Stimulated activated CD4-positive, alpha-beta T cell treated with anti-CD3 and anti-CD28 coated beads, Interleukin-15, amount 100 ng/mL, for 48 hours (primary cell): Measurements from ENCODE around the gene CXCR6.

Source experiments
- DNase-seq, 2 donors: peaks; one replicate each; pipeline ENCODE4 v3.0.0-alpha.2; 2020; ENCODE audit warnings: low read depth in 2 of 2

The CXCR6 gene

DNA sequence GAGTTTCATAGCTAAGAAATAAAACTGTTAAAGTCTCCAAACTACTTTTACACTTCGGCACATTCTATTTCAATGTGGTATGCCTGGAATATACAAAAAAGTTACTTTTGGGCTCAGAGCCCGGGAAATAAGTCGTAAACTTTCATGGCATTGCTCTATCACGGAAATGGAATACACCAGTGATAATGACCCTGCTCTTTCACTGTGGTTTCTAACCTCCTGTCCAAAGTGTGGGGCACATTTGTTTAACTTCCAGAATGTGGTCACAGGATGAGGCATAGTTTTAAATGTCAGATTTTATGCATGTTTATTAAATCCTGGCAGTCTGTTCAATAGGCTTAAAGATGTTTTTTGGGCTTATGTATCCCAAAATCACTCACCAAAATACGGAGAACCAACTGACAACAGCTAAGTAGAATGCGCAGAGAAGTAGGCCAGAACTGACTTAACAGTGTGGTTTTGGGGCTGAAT is 5.1 kb downstream of the CXCR6 start:
- no peak for DNase-seq

DNA sequence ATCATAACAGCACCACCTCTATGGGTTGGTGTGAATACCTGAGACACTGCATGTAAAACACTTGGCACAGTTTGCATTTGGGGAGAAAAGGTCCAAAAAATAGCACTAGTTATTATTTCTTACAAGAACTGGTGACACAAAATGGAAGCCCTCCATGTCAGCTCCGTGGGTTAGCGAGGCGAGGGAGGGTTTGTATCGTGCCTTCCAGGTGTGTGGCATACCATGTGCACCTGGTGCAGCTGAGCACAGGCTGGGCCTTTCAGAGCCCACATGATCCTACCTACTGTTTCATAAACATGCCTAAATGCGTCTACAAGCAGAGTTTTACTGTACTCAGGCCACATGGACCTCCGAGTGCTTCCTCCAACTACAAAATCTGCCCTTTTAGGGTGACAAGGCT is 5.6 kb downstream of the CXCR6 start:
- DNase-seq = no peak

DNA sequence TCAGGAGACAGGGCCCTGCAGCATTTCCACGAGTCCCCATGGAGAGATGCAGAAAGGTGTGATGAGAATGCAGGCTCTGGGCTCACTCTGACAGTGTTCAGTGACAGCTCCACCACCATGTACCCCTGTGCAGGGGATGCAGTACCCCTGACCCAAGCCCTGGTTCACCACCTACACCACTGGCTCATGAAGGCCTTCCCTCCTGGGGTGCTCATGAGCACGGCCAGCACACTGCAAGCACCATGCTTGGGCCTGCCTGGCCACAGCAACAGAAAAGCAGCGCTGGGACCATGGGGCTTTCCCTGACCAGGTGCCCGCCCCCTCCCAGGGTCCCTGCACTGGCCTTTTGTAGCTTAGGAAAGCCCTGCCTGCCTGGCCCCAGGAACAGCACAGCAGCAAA is 6.2 kb downstream of the CXCR6 start:
- no peak for DNase-seq

DNA sequence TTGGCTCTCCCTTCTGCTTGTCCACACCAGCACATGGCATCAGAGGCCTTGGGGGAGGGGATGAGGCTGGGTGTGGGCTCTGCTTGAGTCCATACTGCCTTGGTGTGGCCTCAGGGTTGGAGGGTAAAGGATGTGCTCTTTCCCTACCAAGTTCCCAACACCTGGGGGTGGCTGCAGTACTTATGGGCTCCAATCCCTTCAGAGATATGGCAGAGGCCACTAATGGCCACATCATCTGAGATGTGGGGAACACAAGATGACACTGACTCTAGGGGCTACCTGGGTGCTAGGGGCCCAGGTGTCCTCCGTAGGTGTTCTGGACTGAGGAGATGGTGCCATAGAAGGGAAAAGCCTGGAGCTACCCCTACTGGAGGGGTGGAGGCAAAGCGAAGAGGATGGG is 6.9 kb downstream of the CXCR6 start:
- DNase-seq = no peak

DNA sequence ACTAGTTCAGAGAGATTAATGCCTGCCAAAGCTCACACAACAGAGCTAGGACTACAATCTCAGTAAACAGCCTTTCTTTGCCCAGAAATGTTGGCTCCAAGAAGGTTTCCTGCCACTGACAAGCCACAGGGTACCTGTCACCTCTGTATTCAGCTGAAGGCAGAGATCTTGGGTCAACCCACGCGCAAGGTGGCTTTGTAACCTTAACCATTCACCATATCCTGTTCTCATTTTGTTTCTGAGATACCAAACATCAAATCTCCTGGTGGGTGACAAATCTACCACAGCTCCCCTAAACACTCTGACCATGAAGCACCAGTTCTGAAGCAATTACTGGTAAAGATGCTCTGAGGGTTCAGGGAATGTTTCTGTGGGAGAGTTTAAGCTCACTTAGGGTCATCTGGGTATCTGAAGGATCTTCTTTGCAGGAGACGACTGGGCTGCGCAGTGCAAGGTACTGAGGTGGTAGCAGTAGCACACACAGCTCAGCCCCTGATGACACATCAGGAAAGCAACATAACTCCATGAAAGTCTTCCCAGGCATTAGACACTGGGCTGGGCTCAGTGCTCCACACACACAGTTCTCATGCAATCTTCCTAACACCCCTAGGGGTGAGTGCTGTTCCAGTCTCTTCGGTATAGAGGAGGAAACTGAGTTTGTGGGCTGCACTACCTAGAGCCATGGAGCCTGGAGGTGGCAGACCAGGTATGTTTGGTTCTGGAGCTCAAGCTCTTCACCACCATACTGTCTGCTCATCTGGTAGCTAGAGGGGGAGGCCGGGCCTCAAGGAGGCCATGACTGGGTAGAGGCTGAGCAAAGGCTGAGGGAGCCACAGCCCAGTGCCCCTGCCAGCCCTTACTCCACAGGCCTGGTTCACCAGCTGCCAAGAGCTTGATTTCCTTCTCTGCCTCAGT is 7.7 kb downstream of the CXCR6 start:
- DNase-seq = peak; percentile 42 to 48

DNA sequence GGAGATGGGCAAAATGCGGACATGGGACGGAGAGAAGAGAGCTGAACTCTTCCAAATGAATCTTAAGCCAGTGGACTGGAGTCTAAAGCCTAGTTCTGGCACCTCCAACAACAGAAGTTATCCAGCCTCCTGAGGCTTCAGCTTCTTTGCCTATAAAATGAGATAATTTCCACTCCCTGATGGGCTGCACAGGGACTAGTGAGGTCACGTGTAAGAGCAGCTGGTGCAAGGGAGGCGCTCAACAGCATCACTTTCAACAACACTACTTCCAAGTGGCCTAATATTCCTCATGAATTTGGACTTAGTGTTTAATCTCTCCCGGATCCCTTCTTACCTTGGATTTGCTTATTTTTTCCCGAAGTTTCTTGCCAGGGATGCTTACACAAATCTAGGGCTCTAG is 8.7 kb downstream of the CXCR6 start:
- DNase-seq = no peak

DNA sequence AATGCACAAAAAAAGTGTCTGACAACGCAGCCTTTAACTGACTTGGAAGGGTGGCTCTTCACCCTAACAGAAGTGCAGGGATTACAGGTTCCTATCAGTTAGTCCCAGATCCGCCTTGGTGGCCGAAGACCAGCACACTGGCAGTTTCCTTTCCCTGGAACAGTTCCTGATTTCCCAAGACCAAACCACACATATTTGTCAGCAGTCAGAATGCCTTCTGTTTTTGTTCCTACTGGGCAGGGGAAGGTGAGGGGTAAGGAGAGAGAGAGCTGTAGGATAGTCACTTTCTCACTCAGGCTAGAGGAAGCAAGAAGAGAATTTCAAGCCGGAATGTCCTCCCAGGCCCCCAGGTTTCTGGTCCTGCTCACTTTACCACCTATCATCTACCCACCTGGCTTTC is 9.2 kb downstream of the CXCR6 start:
- no peak for DNase-seq

DNA sequence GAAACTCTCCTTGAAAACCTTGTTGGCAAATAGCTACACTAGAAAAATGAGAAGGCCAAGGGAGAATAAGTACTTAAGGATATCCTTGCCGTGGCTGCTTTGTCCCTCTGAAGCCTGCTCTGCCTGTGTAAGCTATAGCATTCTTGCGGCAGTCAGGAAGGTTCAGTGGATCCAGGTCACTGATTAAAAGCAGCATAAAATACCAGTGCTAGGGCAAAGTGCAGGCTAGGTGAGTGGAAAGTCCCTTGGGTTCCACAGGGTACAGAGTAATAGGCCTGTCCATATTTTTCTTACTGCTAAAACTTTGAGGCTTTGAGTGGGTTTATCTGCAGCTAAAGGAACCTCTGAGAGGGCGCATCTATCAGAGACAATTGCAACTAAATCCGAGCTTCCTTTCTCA is 10.3 kb downstream of the CXCR6 start:
- no peak for DNase-seq

DNA sequence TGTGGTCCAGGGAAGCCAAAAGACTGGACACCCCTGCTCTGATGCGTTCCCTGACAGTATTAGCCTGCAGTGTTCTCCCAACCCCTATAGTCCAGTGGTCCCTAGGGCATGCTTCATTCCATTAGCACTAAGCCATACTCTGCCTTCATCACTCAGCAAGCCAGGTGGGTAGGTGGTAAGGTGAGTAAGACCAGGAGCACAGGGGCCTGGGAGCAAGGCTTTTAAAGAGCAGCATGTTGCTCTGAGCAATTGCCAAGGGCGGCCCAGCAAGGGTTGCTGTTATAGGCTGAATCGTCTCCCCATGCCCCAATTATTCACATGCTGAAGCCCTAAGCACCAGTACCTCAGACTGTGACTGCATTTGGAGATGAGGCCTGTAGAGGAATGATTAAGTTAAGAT is 11.0 kb downstream of the CXCR6 start:
- no peak for DNase-seq

DNA sequence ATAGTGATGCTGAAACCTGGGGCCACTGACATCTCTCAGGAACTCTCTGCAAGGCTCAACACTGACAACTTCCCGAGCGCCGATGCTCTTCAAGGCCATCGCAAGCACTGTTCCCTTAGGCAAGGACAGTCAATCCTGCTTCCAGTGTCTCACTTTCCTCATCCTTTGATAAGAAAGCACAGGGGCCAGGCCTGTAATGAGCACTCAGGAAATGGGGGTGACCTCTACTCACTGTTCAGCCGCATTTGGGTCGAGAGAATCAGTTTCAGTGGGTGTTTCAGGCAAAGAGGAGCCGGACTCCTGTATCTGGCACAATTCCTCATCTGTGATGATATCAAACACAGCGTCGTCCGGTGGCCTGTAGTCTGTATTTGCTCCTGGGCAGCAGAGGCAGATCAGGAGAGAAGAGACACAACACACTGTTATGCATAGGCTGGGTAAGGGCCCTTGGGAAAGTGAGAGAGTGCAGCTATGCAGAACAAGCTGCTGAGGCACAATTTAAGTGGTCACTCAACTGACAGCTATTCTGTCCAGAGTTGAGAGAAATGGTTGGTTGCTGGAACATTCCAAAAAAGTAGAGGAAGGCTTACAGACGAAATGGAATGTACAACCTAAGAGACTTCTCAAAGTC is 11.9 kb downstream of the CXCR6 start:
- DNase-seq = no peak

DNA sequence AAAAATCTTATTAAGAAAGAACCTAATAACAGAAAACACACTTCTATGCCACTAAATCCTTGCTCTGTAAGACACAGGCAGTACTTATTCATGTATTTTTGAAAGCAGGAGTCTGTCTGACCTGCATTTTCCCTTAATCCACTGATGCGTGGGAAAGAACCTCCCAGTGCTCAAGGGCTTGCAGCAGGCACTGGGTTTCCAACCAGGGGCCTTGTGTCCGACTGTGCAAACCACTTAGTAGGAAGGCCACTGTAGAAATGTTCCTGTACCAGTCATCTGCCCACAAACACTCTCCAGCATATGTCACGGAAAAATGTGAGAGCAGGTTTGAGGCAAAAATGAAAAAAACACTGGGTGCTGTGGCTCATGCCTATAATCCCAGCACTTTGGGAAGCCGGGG is 12.4 kb downstream of the CXCR6 start:
- DNase-seq = no peak

DNA sequence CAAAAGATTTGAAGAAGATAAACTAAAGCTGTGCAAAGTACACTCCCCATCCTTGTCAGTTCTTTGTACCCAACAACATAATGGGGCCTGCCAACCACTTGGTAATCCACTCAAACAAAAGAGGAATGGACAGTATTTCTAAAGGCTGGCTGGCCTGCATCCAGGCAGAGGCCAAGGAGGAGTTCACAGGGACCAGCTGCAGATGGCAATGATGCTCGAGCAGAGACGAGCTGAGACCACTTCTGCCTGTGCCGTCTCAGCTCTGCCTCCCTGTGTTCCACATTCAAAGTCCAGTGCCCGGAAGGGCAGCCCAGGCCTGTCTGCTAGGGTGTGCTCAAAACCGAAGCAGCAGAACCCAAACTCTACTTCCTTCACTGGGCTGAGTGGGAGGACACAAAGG is 14.3 kb downstream of the CXCR6 start:
- DNase-seq = no peak

DNA sequence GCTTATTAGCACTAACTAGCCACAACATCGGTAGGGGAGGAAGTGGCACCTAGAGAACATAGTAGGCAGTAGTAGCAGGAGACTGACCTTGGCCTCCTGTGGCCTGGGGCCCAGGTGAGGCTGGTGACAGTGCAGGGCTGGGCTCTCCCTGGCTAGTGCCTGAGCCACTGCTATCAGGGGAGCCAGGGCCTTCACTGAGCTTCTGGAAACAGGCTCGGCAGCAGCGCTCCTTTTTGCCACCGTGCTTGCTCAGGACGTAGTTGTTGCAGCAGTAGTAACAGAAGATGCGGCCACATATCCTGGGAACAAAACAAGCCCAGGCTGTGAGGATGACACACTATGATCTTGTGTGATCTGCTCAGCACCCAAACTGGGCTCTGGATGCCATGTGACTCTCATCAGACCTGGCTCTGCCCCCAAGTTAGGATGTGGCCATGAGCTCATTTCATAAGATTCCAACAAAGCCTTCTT is 15.1 kb downstream of the CXCR6 start:
- DNase-seq = no peak

DNA sequence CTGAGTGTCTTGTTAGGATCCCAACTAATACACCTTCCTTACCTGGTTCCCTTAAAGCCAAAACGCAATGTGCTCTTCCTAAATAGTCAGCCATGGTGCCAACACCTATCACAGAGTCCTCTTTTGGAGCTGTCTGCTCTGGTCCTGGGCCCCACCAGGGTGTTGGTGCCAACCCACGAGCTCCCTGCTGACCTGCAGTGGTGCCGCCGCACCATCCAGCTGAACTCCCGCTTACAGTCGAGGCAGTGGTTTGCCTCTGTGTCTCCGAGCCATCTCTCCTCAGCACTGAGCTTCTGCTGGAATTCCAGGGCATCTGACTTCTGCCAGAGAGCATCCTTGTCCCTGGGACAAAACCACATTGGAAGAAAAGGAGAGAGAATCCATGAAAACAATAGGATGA is 15.9 kb downstream of the CXCR6 start:
- DNase-seq = no peak

DNA sequence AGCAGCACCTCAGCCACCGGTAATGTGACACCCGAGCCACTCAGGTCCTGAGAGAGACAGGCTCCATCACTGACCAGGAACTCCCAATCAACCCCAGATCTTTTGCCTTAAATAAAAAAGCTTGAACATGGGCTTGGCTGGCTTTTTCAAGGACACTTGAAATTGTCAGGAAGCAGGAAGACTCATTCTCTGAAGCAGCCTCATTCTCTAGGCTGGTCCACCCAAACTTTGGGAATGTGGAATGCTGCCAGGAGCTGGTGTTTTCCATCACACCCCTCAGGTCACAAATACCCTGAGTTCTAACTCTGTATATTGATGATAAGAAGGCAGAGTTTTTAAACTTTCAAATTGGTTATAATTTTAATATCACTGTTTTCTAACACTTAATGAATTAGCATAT is 17.0 kb downstream of the CXCR6 start:
- DNase-seq = no peak

DNA sequence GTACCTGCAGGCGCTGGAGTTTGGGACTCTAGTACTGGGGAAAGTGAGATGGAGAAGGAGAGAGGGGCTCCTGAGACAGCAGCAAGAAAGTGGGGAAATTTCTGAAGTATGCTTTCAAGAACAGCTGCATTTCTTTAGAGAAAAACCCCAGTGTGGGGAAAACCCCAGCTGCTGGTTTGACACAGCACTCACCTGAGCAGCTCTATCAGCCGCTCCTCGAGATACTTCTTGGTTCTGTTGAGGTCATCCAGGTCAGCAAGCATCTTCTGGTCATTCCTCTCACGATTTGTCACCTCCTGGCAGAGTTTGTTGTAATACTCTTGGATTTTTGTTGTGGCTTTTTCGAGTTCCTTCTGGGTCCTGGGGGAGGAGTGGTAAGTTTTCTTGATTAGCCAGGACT is 18.8 kb downstream of the CXCR6 start:
- no peak for DNase-seq

DNA sequence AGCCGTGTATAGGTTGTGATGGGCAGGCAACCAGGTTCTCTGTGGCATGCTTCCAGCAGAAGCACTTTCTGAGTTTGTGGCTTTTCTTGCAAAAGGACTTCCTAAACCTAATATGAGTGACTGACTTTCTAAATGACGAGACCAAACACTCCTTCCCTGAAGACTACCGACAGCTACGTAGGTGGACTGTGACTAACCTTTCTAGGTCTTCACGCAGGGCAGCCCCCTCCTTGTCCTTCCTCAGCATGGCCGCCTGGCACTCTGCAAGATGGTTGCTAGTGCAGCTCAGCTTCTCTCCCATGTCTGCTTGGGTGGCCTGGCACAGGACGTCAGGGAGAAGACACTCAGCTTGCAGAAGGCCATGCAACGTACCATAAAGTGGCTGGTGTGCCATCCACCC is 20.9 kb downstream of the CXCR6 start:
- DNase-seq = peak; percentile 30 to 50

DNA sequence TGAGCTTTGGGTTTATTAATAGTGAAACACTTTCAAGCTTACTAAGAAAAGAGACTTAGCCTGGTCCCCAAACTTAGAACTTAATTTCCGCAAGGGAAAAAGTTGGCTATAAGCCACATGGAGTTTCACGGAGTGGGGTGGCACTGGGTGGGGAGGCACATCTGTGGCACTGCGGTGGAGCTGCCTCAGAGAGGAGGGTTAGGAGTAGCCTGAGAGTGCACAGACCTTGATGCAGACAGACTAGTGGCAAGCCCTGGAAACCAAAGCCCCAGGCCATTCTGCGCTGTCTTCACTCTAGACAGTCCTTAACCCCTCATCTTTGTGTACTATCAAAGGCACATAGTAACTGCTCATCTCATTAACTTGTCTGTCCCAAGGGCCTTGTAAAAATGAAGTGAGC is 22.0 kb downstream of the CXCR6 start:
- no peak for DNase-seq

DNA sequence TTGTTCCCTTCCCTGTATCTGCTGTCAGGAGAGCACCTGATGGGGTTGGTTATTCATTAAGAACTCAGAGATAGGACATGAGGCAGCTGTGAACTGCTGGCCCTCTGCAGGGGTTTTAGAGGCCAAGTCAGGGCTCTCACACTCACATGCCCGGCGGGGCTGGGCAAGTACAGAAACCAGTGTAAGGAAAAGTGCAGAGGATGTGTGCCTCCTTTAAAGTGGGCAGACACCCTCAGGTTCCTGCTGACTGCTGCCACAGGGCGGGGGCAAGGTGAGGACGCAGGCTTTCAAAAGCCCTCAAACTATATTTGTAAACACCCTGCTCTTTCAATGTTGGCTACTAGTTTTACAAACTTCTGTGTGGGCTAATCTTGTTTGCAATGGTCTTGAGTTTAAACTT is 22.4 kb downstream of the CXCR6 start:
- no peak for DNase-seq

DNA sequence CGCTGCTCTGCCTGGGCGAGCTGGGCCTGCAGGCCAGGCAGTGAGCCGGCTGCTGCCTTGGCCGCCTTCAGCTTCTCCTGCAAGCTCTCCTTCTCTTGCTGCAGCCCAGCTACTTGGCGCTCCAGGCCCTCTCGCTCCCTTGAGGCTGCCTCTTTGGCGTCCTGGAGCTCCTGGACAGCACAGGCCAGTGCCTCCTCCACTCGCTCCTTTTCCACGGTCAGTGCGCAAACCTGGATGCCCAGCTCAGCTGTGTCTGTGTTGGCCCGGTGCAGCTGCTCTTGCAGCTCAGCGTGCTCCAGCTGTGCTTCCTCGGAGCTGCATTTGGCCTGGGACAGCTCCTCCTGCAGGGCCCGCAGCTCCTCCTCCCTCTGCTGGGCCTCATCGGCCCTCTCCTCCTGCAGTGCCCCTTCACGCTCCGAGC is 23.1 kb downstream of the CXCR6 start:
- DNase-seq = no peak

DNA sequence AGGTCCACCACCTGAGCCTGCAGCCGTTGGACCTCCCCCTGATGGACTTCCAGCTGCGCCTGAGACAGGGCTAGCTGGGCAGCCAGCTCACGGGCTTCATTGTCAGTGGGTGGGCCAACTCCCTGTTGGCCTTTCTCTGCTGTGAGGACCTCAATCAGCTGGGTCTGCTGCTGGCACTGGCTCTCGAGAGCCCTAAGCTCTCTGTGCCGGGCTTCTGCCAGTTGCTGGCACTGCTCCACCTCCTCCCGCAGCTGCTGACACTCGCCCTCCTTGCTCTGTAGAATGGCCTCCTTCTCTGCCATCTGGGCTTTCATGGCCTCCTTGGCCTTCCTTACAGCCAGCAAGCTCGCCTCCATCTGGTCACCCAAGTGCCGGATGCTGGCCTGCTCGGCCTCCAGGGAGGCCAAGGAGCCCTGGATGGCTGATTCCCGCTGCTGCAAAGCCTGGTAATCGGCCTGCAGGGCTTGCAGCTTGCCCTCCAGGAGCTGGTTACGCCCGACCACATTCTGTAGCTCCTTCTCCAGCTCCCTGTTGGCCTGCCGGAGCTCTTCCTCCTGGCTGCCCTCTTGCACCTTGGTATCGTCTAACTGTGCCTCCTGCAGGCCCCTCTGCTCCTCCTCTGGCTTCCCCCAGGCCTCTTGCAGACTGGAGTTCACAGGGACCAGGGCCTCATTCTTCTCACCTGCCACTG is 23.8 kb downstream of the CXCR6 start:
- DNase-seq = no peak

DNA sequence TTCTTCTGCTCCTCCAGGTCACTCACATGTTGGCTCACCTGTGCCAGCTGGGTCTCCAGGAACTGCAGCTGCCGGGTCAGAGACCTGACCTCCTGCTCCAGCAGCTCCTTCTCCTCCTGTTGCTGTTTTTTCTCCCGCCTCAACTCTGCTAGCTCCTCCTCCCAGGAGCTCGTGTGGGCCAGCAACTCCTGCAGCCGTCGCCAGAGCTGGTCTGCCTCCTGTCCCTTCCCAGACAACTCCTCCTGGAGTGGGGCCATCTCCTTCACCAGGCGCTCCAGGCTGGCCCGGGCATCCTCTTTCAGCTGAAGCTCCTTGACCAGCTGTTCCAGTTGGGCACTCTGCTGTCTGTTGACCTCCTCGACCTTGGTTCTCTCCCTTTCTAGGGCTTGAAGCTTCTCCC is 24.5 kb downstream of the CXCR6 start:
- no peak for DNase-seq

DNA sequence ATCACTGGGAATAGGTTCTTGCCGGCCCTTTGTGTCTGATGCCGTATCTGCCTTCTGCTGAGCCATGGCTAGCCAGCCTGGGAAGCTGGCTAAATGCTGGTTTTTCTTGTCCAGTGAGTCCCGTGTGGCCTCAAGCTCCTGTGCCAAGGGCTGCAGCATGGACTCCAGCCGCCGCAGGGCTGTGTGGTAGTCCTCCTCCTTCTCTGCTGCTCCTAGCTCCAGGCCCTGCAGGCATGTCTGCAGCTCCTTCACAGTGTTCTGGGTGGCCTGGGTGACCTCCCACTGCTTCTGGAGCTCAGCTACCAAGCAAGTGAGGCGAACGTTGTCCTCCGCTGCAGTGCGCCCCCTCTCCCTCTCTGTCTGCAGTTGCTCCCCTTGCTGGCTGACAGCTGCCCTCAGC is 24.9 kb downstream of the CXCR6 start:
- no peak for DNase-seq
